ENCODE results near the gene OPCML.
A peak's percentile ranks its signal among the peaks of the same experiment; 100 is the strongest.

Gene OPCML

GRCh38 chr11:133563505-133564025, 31.3 kb upstream of the OPCML start:
- TF ChIP-seq, protein P1, sequence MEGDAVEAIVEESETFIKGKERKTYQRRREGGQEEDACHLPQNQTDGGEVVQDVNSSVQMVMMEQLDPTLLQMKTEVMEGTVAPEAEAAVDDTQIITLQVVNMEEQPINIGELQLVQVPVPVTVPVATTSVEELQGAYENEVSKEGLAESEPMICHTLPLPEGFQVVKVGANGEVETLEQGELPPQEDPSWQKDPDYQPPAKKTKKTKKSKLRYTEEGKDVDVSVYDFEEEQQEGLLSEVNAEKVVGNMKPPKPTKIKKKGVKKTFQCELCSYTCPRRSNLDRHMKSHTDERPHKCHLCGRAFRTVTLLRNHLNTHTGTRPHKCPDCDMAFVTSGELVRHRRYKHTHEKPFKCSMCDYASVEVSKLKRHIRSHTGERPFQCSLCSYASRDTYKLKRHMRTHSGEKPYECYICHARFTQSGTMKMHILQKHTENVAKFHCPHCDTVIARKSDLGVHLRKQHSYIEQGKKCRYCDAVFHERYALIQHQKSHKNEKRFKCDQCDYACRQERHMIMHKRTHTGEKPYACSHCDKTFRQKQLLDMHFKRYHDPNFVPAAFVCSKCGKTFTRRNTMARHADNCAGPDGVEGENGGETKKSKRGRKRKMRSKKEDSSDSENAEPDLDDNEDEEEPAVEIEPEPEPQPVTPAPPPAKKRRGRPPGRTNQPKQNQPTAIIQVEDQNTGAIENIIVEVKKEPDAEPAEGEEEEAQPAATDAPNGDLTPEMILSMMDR (IDR thresholded peaks at IDR 0.05; ENCODE audit: extremely low read depth, missing control alignments): no peak
- no peak for DNase-seq (ENCODE audit: low spot score)

DNA sequence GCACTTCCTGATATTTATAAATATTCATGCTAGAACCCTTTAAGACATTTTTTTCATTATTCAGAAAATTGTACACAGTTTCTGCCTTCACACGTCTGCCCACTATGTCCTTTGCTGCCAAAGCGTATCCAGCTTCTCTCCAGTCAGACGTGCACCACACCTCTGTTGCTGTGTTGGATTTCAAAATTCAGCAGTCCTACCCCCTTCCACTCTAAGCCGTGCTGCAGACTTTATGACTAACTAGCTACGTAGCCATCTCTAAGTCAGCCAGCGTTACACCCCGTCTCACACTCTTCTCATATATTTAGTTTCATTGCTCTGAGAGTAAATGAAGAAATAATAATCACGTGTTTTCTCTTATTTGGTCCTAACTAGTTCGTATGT, 28.2 kb upstream of the OPCML start:
- TF ChIP-seq, protein P1 (IDR thresholded peaks at IDR 0.05; ENCODE audit: extremely low read depth, missing control alignments): no peak
- no peak for DNase-seq (ENCODE audit: low spot score)

DNA sequence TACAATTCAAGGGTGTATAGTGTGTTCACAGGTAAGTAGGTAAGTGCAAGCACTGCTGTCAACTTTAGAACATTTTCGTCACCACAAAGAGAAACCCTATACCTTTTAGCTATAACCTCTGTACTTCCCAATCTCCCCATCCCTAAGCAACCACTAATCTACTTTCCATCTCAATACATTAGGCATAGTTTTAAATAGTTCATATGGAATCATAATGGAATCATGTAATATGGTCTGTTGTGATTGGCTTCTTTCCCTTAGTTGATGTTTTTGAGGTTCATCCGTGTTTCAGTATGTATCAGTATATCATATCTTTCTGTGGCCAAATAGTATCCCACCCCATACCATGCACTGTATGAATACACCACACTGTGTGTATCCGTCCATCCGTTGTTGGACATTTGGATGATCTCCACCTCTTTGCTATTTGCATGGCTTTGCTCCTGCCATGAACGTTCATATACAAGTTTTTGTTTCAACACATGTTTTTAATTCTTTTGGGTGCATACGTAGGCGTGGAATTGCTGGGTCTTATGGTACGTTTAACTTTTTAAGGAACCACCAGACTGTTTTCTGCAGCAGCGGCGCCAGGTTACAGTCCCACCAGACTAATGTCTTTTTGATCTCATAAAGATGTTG, 27.7 kb upstream of the OPCML start:
- DNase-seq (ENCODE audit: low spot score): no peak
- TF ChIP-seq, protein P1 (IDR thresholded peaks at IDR 0.05; ENCODE audit: extremely low read depth, missing control alignments): no peak

GRCh38 chr11:133559382-133559781, 27.1 kb upstream of the OPCML start:
- DNase-seq (ENCODE audit: low spot score): no peak
- TF ChIP-seq, protein P1 (IDR thresholded peaks at IDR 0.05; ENCODE audit: extremely low read depth, missing control alignments): no peak

DNA sequence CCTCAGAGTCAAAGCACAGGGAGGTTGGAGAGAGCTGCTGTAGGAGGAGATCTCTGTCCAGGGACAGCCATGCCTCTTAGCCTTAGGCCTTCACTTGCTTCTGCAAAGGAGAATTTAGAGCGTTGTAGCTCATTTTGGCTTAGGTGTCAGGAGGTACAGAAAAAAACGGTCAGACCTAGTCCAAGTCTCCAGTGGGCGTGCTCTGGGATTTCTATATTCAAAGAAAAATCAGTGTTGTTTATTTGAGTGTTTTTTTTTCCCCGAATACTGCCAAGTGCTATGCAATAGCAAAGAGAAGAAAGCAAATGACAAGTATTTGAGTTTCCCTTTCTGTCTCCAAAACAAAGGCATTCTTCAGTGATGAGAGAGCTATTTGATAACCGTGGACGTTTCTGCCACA, 22.7 kb upstream of the OPCML start:
- TF ChIP-seq, protein P1 (IDR thresholded peaks at IDR 0.05; ENCODE audit: extremely low read depth, missing control alignments): no peak
- DNase-seq (ENCODE audit: low spot score): no peak

DNA sequence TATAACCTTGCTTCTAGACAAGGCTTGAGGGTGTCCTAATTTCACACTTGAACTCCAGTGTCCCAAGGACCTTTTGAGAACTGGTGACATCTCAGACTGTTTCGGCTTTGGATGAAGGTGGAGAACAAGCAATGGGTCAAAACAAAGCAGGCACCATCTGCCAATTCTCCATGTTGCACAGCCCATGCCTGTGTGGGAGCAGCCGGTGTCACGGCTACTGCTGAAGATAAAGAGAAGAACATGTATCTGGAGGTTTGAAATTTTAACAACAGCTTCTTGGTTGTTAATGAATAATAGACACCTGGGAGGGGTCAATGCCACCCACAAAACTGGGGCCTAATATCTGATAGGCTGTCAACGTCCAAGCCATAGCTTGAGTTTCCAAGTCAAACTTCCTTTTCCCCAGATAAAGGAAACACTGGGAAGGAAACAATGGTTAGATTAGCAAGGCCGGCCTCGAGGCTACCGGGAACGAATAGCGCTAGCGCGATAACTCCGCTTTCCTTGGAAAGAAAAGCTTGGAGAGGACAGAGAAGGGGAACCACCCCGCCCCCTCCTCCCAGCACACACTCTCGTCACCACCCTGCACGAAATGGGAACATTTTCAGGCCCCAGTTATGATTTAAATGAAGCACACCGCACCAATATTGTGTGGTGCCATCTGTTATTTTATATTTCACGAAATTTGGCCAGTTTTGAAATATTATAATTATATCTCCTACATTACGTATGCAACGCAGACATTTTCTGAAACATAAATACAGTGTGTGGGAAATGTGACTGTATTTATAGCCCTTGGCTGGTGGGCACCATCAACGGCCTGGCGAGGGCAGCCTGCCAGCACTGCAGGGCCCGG, 21.8 kb upstream of the OPCML start:
- TF ChIP-seq, protein P1 (IDR thresholded peaks at IDR 0.05; ENCODE audit: extremely low read depth, missing control alignments): peak; percentile 9
- no peak for DNase-seq (ENCODE audit: low spot score)

- DNase-seq (ENCODE audit: low spot score): no peak
- TF ChIP-seq, protein P1 (IDR thresholded peaks at IDR 0.05; ENCODE audit: extremely low read depth, missing control alignments): no peak
Measured at GRCh38 chr11:133552938-133553337, 20.6 kb upstream of the OPCML start.
